Testis (tissue), 2 donors: ENCODE results near the gene ELFN2.

Experiments
- POLR2A ChIP-seq: fragments of 450-650 bp; IDR thresholded peaks from one replicate; pipeline ENCODE4 v1.6.1; 2017; ENCODE audit warnings: antibody characterized with exemption, mild to moderate bottlenecking, moderate library complexity
- TF ChIP-seq, protein P1 (sequence below), 3 experiments: fragments of 450-650 bp in 2 of 3; fragments of 200-600 bp in 1 of 3; sonication (generic) in 1 of 3; IDR thresholded peaks; one replicate each; pipeline ENCODE4 v1.5.1; 2016 to 2019; ENCODE audit warnings: antibody characterized with exemption in 3 of 3, mild to moderate bottlenecking in 2 of 3, moderate library complexity in 1 of 3

DNA sequence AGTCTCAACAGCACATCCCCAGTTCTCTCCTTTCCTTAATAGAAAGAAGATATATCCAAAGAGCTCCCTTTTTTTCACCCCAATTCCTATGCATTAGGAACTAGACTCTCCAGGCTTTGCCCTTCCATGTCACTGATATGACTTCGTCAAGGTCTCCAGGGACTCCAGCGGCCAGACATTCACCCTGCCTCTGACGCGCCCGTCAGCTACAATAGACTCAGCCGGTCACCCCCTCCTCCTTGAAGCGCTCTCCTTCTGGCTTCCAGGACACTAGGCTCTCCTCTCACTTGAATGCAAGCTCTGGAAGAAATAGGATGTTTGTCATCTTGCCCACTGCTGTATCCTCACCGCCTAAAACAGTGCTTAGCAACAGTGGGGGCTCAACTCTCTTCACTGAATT is 14.9 kb upstream of the ELFN2 start:
- TF ChIP-seq, protein P1, sequence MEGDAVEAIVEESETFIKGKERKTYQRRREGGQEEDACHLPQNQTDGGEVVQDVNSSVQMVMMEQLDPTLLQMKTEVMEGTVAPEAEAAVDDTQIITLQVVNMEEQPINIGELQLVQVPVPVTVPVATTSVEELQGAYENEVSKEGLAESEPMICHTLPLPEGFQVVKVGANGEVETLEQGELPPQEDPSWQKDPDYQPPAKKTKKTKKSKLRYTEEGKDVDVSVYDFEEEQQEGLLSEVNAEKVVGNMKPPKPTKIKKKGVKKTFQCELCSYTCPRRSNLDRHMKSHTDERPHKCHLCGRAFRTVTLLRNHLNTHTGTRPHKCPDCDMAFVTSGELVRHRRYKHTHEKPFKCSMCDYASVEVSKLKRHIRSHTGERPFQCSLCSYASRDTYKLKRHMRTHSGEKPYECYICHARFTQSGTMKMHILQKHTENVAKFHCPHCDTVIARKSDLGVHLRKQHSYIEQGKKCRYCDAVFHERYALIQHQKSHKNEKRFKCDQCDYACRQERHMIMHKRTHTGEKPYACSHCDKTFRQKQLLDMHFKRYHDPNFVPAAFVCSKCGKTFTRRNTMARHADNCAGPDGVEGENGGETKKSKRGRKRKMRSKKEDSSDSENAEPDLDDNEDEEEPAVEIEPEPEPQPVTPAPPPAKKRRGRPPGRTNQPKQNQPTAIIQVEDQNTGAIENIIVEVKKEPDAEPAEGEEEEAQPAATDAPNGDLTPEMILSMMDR (IDR thresholded peaks at IDR 0.05) = no peak
- no peak for TF ChIP-seq POLR2A
